NT2/D1 (cell line): ENCODE results near the gene NRXN3.

Experiments
- SUZ12 ChIP-seq: IDR thresholded peaks from 2 replicates; pipeline ENCODE4 v1.6.1; 2011; ENCODE audit not compliant: insufficient read length, insufficient read depth; ENCODE audit errors: extremely low read depth
- YY1 ChIP-seq: IDR thresholded peaks from 2 replicates; pipeline ENCODE4 v1.6.1; 2011; ENCODE audit not compliant: insufficient read length, insufficient read depth
- ZNF274 ChIP-seq: IDR thresholded peaks from 2 replicates; pipeline ENCODE4 v1.6.1; 2011; ENCODE audit warnings: mild to moderate bottlenecking, low read depth, low read length

GRCh38 chr14:78652727-78653126 is 482.6 kb downstream of the NRXN3 start:
- TF ChIP-seq YY1 = no peak
- TF ChIP-seq SUZ12 = no peak
- no peak for TF ChIP-seq ZNF274
